Measurements from ENCODE around the gene CADPS.
A peak's percentile ranks its signal among the peaks of the same experiment; 100 is the strongest.

The CADPS gene

DNA sequence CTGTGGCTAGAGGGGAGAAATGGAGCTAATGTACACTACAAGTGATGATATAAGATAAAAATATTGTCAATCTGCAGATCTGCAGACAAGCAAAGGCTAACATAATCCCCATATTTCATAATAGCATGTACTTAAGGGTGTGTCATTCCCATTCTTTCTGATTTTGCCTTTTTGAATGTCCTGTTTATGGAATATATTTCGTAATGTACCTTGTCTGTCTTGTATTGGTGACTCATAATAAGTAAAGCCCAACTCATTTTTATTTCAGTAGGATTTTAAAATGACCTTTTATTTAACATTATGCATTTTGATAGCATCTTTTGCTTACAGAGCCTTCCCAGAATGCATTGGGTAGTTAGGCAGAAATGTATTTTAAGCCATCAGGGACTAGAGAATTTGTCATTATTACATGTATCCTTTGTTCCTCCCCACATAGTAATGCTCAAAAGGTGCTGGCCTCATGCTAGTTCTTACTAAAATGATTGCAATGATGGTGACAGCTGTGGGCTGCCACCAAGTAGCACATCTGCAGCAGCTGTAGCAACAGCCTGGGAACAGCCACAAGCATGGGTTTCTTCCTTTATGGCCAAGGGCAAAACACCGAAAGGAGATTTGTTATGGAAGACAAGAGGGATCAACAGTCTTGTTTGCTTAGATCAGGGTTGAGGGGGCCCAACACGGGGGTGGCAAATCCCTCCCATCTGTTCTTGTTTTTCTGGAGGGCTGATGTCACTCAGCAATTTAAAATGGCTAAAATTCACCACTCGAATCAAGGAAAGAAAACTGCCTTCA is 188.5 kb downstream of the CADPS start:
- DNase-seq (ENCODE audit: low spot score): no peak

- DNase-seq (ENCODE audit: low spot score): no peak
Observed at GRCh38 chr3:62682826-62683225, 192.4 kb downstream of the CADPS start.

- no peak for DNase-seq (ENCODE audit: low spot score)
Observed at GRCh38 chr3:62679988-62680387, 195.2 kb downstream of the CADPS start.

- DNase-seq (ENCODE audit: low spot score): no peak
Observed at GRCh38 chr3:62678841-62679240, 196.4 kb downstream of the CADPS start.

- DNase-seq (ENCODE audit: low spot score): no peak
Observed at GRCh38 chr3:62677926-62678325, 197.3 kb downstream of the CADPS start.

GRCh38 chr3:62676689-62677271 is 198.4 kb downstream of the CADPS start:
- no peak for DNase-seq (ENCODE audit: low spot score)

DNA sequence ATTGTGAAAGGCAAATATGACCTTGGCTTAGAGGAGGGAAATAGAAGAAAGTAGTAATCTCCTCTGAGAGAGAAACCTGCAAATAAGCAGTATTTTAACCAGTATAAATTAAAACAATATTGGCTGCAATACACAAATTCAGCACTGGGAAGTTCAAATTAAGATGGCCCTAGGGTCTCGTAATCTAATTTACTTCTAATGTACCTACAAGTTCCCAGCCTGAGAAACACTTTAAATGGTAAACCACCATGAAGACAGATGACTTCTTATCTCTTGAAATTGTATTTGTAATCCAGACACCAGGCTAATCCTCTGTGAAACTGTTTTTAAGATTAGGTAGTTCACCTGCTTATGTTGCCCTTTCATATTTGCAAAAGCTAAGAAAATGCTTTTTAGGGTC is 199.7 kb downstream of the CADPS start:
- no peak for DNase-seq (ENCODE audit: low spot score)

DNA sequence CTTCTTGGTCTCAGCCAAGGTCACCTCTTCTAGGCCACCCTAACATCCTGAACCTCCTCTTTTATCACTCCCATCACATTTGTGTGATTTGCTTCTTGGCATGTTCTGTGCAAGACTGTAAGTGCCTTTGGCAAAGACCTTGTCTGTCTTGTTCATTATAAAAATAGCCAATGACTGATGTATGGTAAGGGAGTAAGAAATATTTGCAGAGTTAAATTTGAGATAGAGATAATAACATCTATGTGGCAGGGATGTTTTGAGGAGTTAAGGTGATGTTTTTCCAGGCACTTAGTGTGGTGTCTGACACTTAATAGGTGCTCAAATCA is 202.3 kb downstream of the CADPS start:
- no peak for DNase-seq (ENCODE audit: low spot score)

DNA sequence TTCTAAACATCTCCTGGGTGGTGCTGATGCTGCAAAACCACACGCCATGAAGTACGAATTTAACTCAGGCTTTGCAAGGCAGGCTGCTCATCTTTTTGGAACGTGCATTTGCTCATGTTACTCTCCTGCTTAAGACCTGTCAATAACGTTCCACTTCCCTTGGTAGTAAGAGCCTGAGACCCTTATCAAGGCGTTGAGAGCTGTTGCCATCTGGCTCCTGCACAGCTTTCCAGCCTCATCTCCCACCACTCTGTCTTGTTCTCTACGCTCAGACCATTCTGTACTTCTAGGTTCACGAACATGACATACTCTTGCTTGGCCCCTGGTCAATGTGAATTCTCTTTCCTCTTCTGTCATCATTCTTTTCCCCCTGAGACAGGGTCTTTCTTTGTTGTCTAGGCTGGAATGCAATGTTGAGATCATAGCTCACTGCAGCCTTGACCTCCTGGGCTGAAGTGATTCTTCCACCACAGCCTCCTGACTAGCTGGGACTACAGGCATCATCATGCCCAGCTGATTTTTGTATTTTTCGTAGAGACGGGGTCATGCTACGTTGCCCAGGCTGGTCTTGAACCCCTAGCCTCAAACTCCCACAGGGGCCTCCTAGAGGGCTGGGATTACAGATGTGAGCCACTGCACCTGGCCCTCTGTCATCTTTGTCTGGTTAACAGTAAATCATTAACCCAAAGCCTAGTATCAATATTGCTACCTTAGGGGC is 202.8 kb downstream of the CADPS start:
- no peak for DNase-seq (ENCODE audit: low spot score)

DNA sequence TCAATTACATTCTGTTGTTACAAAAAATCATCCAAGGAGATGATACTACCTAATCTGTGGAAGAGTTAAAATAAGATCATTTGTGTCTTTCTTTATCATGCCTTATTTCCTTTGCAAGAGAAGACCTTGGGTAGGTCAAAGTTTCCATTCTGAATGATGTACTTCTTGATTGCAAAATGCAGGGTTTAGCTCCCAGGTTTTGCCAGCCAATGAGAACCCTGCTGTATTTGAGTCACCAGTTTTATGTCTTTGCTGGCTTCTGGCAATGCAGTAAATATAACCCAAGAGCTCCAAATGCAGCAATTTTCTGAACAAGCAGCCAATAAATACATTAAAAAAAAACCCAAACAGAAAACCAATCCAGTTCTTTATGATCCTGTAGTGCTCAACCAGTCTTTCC is 204.9 kb downstream of the CADPS start:
- no peak for DNase-seq (ENCODE audit: low spot score)

GRCh38 chr3:62669161-62669560 is 206.1 kb downstream of the CADPS start:
- no peak for DNase-seq (ENCODE audit: low spot score)

- no peak for DNase-seq (ENCODE audit: low spot score)
Observed at GRCh38 chr3:62667714-62668113, 207.5 kb downstream of the CADPS start.

DNA sequence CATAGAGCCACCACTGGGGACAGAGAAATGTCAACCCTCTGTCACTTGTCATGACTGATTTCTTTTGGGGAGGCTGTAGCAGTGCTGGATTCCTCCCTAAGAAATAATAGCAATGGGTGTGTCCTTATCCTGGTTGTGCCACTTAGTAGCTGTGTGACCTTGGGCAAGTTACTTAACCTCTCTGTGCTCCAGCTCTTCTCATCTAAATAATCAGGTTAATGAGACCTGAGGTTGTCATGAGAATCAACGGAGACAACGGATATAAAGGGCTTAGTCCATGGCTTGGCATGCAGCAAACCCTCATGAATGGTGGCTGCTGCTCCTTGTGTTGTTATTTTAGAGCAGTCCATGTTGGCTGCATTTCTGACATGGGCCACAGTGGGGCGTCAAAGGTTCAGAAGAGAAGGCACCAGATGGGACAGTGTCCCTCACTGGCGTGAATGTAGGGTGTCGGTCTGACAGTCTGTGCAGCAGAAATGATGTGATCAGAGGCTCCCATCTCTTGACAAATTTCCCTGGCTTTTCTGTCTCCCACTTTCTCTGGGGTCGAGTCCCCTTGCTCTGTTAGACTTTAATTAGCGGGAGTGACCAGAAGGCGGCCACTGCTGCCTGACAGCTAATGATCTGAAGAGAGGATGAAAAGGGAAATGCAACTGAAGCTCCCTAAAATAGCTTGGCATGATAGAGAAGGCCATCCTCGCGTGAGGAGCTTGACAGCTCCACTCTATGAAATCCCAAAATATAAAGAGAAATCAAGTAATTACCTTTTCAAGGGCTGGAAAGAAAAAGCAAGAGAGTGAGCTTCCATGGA is 209.4 kb downstream of the CADPS start:
- peak; percentile 58 for DNase-seq (ENCODE audit: low spot score)

DNA sequence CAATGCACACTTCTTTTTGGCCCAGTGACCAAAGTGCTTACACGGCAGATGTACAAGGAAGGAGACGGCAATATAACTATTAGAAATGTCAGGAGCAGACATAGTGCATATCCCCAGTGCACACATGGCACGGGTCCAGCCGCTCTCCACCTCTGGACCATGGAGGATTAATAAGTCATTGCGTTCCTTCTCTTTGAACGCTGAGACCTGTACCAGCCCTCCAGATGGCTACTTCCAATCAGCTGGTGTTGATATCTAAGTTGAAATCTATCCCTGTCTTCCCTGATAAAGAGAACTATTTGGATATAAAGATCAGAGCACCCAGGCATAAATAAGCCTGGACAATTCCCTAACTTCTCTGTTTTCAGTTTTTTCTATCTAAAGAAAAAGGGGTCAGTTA is 212.5 kb downstream of the CADPS start:
- no peak for DNase-seq (ENCODE audit: low spot score)

DNA sequence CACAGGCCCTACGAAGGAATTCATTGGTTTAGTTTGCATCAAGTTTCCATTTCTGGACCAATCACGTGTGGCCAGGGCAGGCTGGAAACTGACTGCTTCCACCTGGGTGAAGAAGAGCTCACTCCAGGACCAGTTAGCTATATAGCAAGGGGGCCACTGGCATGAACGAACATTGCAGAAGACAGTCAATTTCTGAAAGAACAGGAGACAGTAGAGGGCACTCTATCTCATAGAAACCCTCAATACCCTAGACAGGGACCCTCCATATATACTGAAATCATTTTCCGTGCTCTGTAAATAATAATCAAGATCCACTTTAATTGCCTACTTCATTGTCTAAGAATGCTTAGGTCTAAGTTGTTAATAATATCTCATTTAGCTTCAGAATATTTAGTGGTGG is 215.6 kb downstream of the CADPS start:
- DNase-seq (ENCODE audit: low spot score): no peak

DNA sequence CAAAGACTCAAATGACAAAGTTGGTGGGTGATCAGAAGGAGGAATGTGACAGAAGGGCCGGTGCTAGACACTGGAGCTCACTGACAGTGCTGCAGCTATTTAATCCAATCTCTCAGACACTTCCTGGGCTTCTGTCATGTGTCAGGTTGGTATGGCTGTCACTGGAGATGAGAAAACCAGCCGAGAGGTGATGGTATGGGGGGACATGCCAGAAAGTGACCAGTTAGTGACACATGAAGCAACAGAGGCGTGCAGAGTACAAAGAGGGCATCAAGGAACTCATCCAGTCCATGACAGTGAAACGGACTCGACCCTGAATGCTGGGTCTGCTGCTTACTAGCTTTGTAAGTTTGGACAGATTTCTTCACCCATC is 219.5 kb downstream of the CADPS start:
- DNase-seq (ENCODE audit: low spot score): no peak

GRCh38 chr3:62655056-62655690 is 220.0 kb downstream of the CADPS start:
- no peak for DNase-seq (ENCODE audit: low spot score)

DNA sequence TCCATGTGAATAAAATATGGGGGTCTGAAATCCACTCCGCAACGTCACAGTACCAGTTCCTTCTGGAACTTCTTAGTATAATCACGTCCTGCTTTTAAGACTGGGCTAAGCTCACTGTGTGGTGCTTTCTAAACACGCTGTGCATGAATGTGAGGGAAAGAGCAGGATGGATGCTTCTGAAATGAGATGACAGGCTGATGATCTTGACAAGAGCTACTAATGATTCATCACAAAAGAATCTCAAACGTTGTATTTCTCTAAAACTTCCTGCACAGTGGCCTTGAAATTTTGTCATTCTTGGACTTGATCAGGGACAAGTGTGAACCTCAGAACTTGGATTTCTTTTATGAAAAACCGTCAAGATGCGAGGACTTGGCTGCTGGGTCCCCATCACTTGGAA is 221.4 kb downstream of the CADPS start:
- DNase-seq (ENCODE audit: low spot score): no peak

- DNase-seq (ENCODE audit: low spot score): no peak
Observed at GRCh38 chr3:62647711-62648110, 227.5 kb downstream of the CADPS start.

- DNase-seq (ENCODE audit: low spot score): no peak
Observed at GRCh38 chr3:62644493-62644892, 230.7 kb downstream of the CADPS start.

DNA sequence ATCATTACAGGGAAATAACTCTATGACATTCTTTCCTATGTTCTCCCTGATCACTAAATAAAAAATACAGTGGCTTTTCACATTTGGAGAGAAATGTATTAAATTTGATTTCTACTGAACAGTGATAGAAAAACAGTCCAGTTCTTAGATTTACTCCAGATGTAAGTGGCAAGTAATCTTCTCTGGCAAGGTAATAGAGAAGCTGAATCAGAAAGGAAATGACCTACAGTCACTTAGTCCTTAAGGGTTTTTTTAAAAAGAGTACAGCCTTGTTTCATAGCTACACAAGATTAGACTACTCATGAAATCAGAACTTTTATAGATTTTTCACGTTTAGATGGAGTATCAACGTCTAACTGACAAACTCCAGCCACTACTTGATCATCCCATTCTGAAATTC is 236.9 kb downstream of the CADPS start:
- DNase-seq (ENCODE audit: low spot score): no peak

GRCh38 chr3:62636235-62636826 is 238.9 kb downstream of the CADPS start:
- no peak for DNase-seq (ENCODE audit: low spot score)
